Common myeloid progenitor, CD34-positive (primary cell): ENCODE measurements around the gene FOXP1.

ENCODE experiments used
- CTCF ChIA-PET: fragments of 350-600 bp; sonication (Branson Sonifier 250); formaldehyde crosslinking; loops from one replicate; lab custom pipeline; 2021; ENCODE audit warnings: antibody characterized with exemption; lab: Charles Lee
- POLR2A ChIA-PET: fragments of 350-600 bp; sonication (Branson Sonifier 250); formaldehyde crosslinking; loops from one replicate; lab custom pipeline; 2021; ENCODE audit warnings: antibody characterized with exemption; lab: Charles Lee
- DNase-seq, 3 donors: peaks; one replicate each; pipeline versions ENCODE4 v3.0.0 to v3.0.0-alpha.2; 2013
- H3K27ac ChIP-seq, 2 experiments: 1 replicate in 1 of 2; 2 replicates in 1 of 2; pipeline ENCODE4 v1.7.0; 2013; ENCODE audit warnings: inconsistent platforms in 2 of 2, low read length in 2 of 2, mild to moderate bottlenecking in 2 of 2, low read depth in 1 of 2, moderate library complexity in 1 of 2; ENCODE audit not compliant: severe bottlenecking in 2 of 2, insufficient read depth in 1 of 2, poor library complexity in 1 of 2
- H3K27me3 ChIP-seq, 5 experiments: replicated peaks in 2 of 5; 1 replicate in 3 of 5; 2 replicates in 2 of 5; pipeline versions ENCODE4 v1.6.1 to v1.7.0; 2013; ENCODE audit warnings: low read length in 4 of 5, mild to moderate bottlenecking in 2 of 5, moderate library complexity in 2 of 5, inconsistent platforms in 1 of 5; ENCODE audit not compliant: insufficient read depth in 5 of 5, control insufficient read depth in 4 of 5
- H3K36me3 ChIP-seq, 4 experiments: 1 replicate in 2 of 4; 2 replicates in 2 of 4; pipeline versions ENCODE4 v1.6.1 to v1.7.0; 2013; ENCODE audit warnings: low read length in 3 of 4, control low read depth in 1 of 4, mild to moderate bottlenecking in 1 of 4; ENCODE audit not compliant: control insufficient read depth in 4 of 4, insufficient read depth in 4 of 4
- H3K4me1 ChIP-seq, 4 experiments: 1 replicate in 3 of 4; 2 replicates in 1 of 4; pipeline versions ENCODE4 v1.6.1 to v1.7.1; 2013; ENCODE audit warnings: low read length in 3 of 4, mild to moderate bottlenecking in 3 of 4, control low read depth in 1 of 4, inconsistent platforms in 1 of 4, moderate library complexity in 1 of 4; ENCODE audit not compliant: control insufficient read depth in 4 of 4, insufficient read depth in 4 of 4; ENCODE audit errors: control extremely low read depth in 1 of 4
- H3K4me3 ChIP-seq, 7 experiments: 1 replicate in 4 of 7; 2 replicates in 3 of 7; pipeline versions ENCODE4 v1.5.1 to v1.7.0; 2013; ENCODE audit warnings: mild to moderate bottlenecking in 7 of 7, low read length in 6 of 7, moderate library complexity in 6 of 7, inconsistent platforms in 2 of 7, low read depth in 2 of 7, control low read depth in 1 of 7; ENCODE audit not compliant: insufficient read depth in 4 of 7, control insufficient read depth in 1 of 7; ENCODE audit errors: extremely low read depth in 1 of 7
- H3K9me3 ChIP-seq, 5 experiments: 1 replicate in 4 of 5; 2 replicates in 1 of 5; pipeline versions ENCODE4 v1.6.1 to v1.7.1; 2013; ENCODE audit warnings: low read length in 4 of 5, mild to moderate bottlenecking in 2 of 5, inconsistent platforms in 1 of 5, low read depth in 1 of 5, moderate library complexity in 1 of 5; ENCODE audit not compliant: control insufficient read depth in 4 of 5, insufficient read depth in 2 of 5; ENCODE audit errors: control extremely low read depth in 1 of 5
- WGBS: methylation state at CpG from one replicate; pipeline ENCODE4 v1.1.5; 2013; ENCODE audit not compliant: insufficient coverage; 5-methylcytosine and 5-hydroxymethylcytosine counted together

The FOXP1 gene

GRCh38 chr3:71514621-71515020, 68.9 kb downstream of the FOXP1 start:
- H3K4me1 ChIP-seq = peaks cover 9 to 37% (median 26%) of the 10 kb centered on the region in 4 experiments
- POLR2A ChIA-PET = no interaction called here
- 100% methylated on average over 3 of the region's 5 CpGs for WGBS
- DNase-seq = no peak
- no peak overlapping the region for H3K4me3 ChIP-seq
- no peak overlapping the region for H3K27ac ChIP-seq
- CTCF ChIA-PET = interaction anchor here (0.7 kb wide), 1 partner anchor 8 kb away, joined by 3 read pairs; no protein-coding TSS in a partner anchor
- peaks cover 0 to 4% (median 1%) of the 10 kb centered on the region in 4 experiments for H3K36me3 ChIP-seq
- peaks cover 0 to 5% (median 0%) of the 10 kb centered on the region in 5 experiments for H3K9me3 ChIP-seq
- no peaks in the 10 kb centered on the region for H3K27me3 ChIP-seq

- ChIA-PET CTCF (interaction anchor here (1.2 kb wide), 1 partner anchor 19 kb away, joined by 3 read pairs; no protein-coding TSS in a partner anchor), POLR2A (no interaction called here)
- H3K27me3 ChIP-seq = no peaks in the 10 kb centered on the region
- H3K9me3 ChIP-seq = peaks cover 0 to 5% (median 0%) of the 10 kb centered on the region in 5 experiments
- peak in 2 of 3 donors; percentile 60 to 61 for DNase-seq
- 100% methylated on average over 4 of the region's 7 CpGs for WGBS
- peaks cover 0 to 2% (median under 1%) of the 10 kb centered on the region in 4 experiments for H3K36me3 ChIP-seq
- no peak overlapping the region for H3K4me3 ChIP-seq
- no peak overlapping the region for H3K27ac ChIP-seq
- peaks cover 9 to 37% (median 26%) of the 10 kb centered on the region in 4 experiments for H3K4me1 ChIP-seq
Measured at GRCh38 chr3:71513515-71513914, 70.0 kb downstream of the FOXP1 start.

GRCh38 chr3:71513081-71513480, 70.4 kb downstream of the FOXP1 start:
- H3K4me3 ChIP-seq = no peak overlapping the region
- H3K36me3 ChIP-seq = no peaks in the 10 kb centered on the region
- POLR2A ChIA-PET = no interaction called here
- H3K9me3 ChIP-seq = peaks cover 0 to 5% (median 0%) of the 10 kb centered on the region in 5 experiments
- 46% methylated on average over 5 of the region's 6 CpGs for WGBS
- no peak overlapping the region for H3K27ac ChIP-seq
- CTCF ChIA-PET = interaction anchor here (1.1 to 1.2 kb wide), 2 partner anchors 18 to 50 kb away, joined by 3 read pairs; no protein-coding TSS in a partner anchor
- peak in 2 of 3 donors; percentile 16 to 31 for DNase-seq
- no peaks in the 10 kb centered on the region for H3K27me3 ChIP-seq
- H3K4me1 ChIP-seq = peaks cover 9 to 37% (median 26%) of the 10 kb centered on the region in 4 experiments

GRCh38 chr3:71512544-71512943, 71.0 kb downstream of the FOXP1 start:
- 90% methylated on average over 2 of the region's 4 CpGs for WGBS
- Histone ChIP-seq H3K36me3 (no peaks in the 10 kb centered on the region), H3K4me3 (no peak overlapping the region), H3K9me3 (peaks cover 0 to 5% (median 0%) of the 10 kb centered on the region in 5 experiments), H3K27me3 (no peaks in the 10 kb centered on the region), H3K27ac (no peak overlapping the region), H3K4me1 (peaks cover 9 to 37% (median 26%) of the 10 kb centered on the region in 4 experiments)
- no peak for DNase-seq
- CTCF ChIA-PET = interaction anchor here (1.1 to 1.2 kb wide), 2 partner anchors 18 to 50 kb away, joined by 3 read pairs; no protein-coding TSS in a partner anchor
- POLR2A ChIA-PET = interaction anchor here (0.7 kb wide), 1 partner anchor 19 kb away, joined by 3 read pairs; no protein-coding TSS in a partner anchor

GRCh38 chr3:71512000-71512399, 71.5 kb downstream of the FOXP1 start:
- H3K27me3 ChIP-seq = no peaks in the 10 kb centered on the region
- POLR2A ChIA-PET = interaction anchor here (0.6 to 1.0 kb wide), 3 partner anchors 17 to 64 kb away, joined by 3 read pairs; no protein-coding TSS in a partner anchor
- H3K27ac ChIP-seq = no peak overlapping the region
- H3K4me3 ChIP-seq = no peak overlapping the region
- H3K4me1 ChIP-seq = peaks cover 9 to 37% (median 26%) of the 10 kb centered on the region in 4 experiments
- whole genome bisulfite sequencing = 35% methylated on average over 3 of the region's 3 CpGs
- CTCF ChIA-PET = interaction anchor here (1.1 to 2.4 kb wide), 5 partner anchors 20 to 277 kb away, joined by 3 to 6 read pairs (median 5); no protein-coding TSS in a partner anchor
- peak; percentile 38 to 55 (median 54) for DNase-seq
- H3K36me3 ChIP-seq = no peaks in the 10 kb centered on the region
- H3K9me3 ChIP-seq = peaks cover 0 to 5% (median 0%) of the 10 kb centered on the region in 5 experiments

- H3K36me3 ChIP-seq = no peaks in the 10 kb centered on the region
- H3K9me3 ChIP-seq = peaks cover 0 to 5% (median 0%) of the 10 kb centered on the region in 5 experiments
- H3K27ac ChIP-seq = no peak overlapping the region
- DNase-seq = peak in 2 of 3 donors; percentile 22 to 26
- POLR2A ChIA-PET = interaction anchor here (0.6 to 1.0 kb wide), 4 partner anchors 16 to 127 kb away, joined by 3 to 5 read pairs (median 3); no protein-coding TSS in a partner anchor
- no peak overlapping the region for H3K4me3 ChIP-seq
- no peaks in the 10 kb centered on the region for H3K27me3 ChIP-seq
- H3K4me1 ChIP-seq = peaks cover 9 to 37% (median 26%) of the 10 kb centered on the region in 4 experiments
- CTCF ChIA-PET = interaction anchor here (1.2 to 2.4 kb wide), 5 partner anchors 20 to 289 kb away, joined by 3 to 6 read pairs (median 5); no protein-coding TSS in a partner anchor
Measured at GRCh38 chr3:71511446-71511845, 72.1 kb downstream of the FOXP1 start.

- Histone ChIP-seq H3K4me3 (no peak overlapping the region), H3K4me1 (peaks cover 7 to 34% (median 25%) of the 10 kb centered on the region in 4 experiments), H3K9me3 (peaks cover 0 to 5% (median 0%) of the 10 kb centered on the region in 5 experiments), H3K27ac (no peak overlapping the region), H3K36me3 (peaks cover 0 to 2% (median 0%) of the 10 kb centered on the region in 4 experiments), H3K27me3 (no peaks in the 10 kb centered on the region)
- WGBS = 42% methylated on average over 2 of the region's 3 CpGs
- ChIA-PET CTCF (interaction anchor here (1.0 to 2.4 kb wide), 9 partner anchors 14 to 288 kb away, joined by 3 to 6 read pairs (median 3); no protein-coding TSS in a partner anchor), POLR2A (interaction anchor here (0.7 kb wide), 1 partner anchor 127 kb away, joined by 5 read pairs; no protein-coding TSS in a partner anchor)
- peak in 2 of 3 donors; percentile 34 to 56 for DNase-seq
Measured at GRCh38 chr3:71511037-71511436, 72.5 kb downstream of the FOXP1 start.
